ENCODE measurements around the gene COMMD4. TPM values are rescaled to one million over a fixed set of nuclear protein-coding genes. Genes with fewer than 3 reads are reported as not detected.

Gene COMMD4
- total and polyA plus RNA-seq, 2 of the 8 experiments (the other 6 are each of a cell fraction or from before 2014, with no cell fraction given) = 131 to 236 TPM

DNA sequence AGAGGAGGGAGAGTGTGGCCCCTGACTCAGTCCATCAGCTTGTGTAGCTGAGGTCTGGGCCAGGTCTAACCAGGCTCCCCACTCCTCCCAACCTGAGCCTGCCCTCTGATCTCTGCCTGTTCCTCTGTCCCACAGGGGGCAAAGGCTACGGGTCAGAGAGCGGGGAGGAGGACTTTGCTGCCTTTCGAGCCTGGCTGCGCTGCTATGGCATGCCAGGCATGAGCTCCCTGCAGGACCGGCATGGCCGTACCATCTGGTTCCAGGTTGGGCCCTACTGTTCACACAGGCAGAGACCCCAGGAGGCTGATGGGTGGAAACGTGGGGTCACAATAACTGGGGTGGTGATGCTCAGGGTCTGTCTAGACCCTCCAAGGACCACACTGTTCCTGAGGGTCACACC, 17.7 kb downstream of the COMMD4 start:
- FAIRE-seq (no peak), DNase-seq (ENCODE audit: low read depth in 1 of 2, low spot score in 2 of 2) (no peak)
- POLR2A ChIA-PET (ENCODE audit: partially characterized antibody) = interaction anchor here (1.2 to 8.2 kb wide), 6 partner anchors 8 to 25 kb away, joined by 3 to 69 read pairs (median 8); partner anchors contain the start of genes COMMD4 and MAN2C1
- Histone ChIP-seq H3K27me3 (replicated peaks in 1 of 4; ENCODE audit: control insufficient read depth in 3 of 4, extremely low read depth in 1 of 4, insufficient read depth in 3 of 4, low read length in 3 of 4) (peaks cover 0 to 15% (median 5%) of the 10 kb centered on the region in 4 experiments; a peak in 5 of 7 replicates), H3K23me2 (ENCODE audit: low read depth, low read length) (peaks cover 1% of the 10 kb centered on the region; the same call in 1 of the 2 replicates), H3K9me3 (ENCODE audit: insufficient read depth in 2 of 2, low read depth in 1 of 2, low read length in 1 of 2) (no peaks in the 10 kb centered on the region), H3K36me3 (ENCODE audit: control insufficient read depth in 2 of 4, insufficient read depth in 4 of 4, low read length in 3 of 4) (peaks cover 0 to 14% (median 1%) of the 10 kb centered on the region in 4 experiments; a peak in 4 of 8 replicates), H3K4ac (replicated peaks; ENCODE audit: insufficient read length, low read depth, low read length) (no peak overlapping the region), H2BK20ac (ENCODE audit: low read length) (no peak overlapping the region), H3K14ac (ENCODE audit: insufficient read length) (no peak overlapping the region), H4K5ac (ENCODE audit: insufficient read length, low read depth, low read length) (no peak overlapping the region), H3K79me1 (ENCODE audit: low read depth, low read length) (no peaks in the 10 kb centered on the region; the same call in 1 of the 2 replicates), H3K9ac (replicated peaks in 1 of 4; ENCODE audit: extremely low read depth in 1 of 4, low read depth in 3 of 4, low read length in 3 of 4) (no peak overlapping the region), H2BK120ac (replicated peaks; ENCODE audit: low read depth, low read length) (no peak overlapping the region), H4K20me1 (replicated peaks in 1 of 2; ENCODE audit: control insufficient read depth in 1 of 2, insufficient read depth in 2 of 2, low read length in 2 of 2) (peaks cover 0 to 5% of the 10 kb centered on the region in 2 experiments), H3K23ac (ENCODE audit: insufficient read length) (no peak overlapping the region), H3K27ac (ENCODE audit: low read depth, low read length) (no peak overlapping the region), H3K18ac (ENCODE audit: extremely low read depth, low read length) (no peak overlapping the region), H2BK5ac (ENCODE audit: low read depth, low read length) (no peak overlapping the region), H2AK5ac (ENCODE audit: low read depth, low read length) (no peak overlapping the region), H4K91ac (replicated peaks; ENCODE audit: insufficient read length, low read length) (no peak overlapping the region), H3K4me2 (ENCODE audit: insufficient read depth in 1 of 2, low read depth in 2 of 2, low read length in 2 of 2) (no peak overlapping the region), H4K8ac (ENCODE audit: extremely low read depth, insufficient read depth, low read length) (no peak overlapping the region), H2BK12ac (ENCODE audit: low read depth, low read length) (no peak overlapping the region), H3K56ac (replicated peaks; ENCODE audit: insufficient read length, low read depth, low read length) (no peak overlapping the region), H2BK15ac (ENCODE audit: low read length) (no peak overlapping the region), H3K79me2 (ENCODE audit: control insufficient read depth in 1 of 2, insufficient read depth in 2 of 2, low read length in 2 of 2) (no peaks in the 10 kb centered on the region), H3K4me3 (ENCODE audit: extremely low read depth in 1 of 4, insufficient read depth in 2 of 4, low read depth in 3 of 4, low read length in 4 of 4) (no peak overlapping the region), H3K4me1 (replicated peaks in 1 of 4; ENCODE audit: control insufficient read depth in 3 of 4, insufficient read depth in 4 of 4, low read length in 3 of 4) (peaks cover 0 to 6% (median 3%) of the 10 kb centered on the region in 4 experiments; a peak in 4 of 7 replicates), H2AFZ (ENCODE audit: low read length) (no peak overlapping the region)
- CTCF ChIA-PET (ENCODE audit: partially characterized antibody) = interaction anchor here (0.9 to 2.5 kb wide), 3 partner anchors 10 to 244 kb away, joined by 3 to 11 read pairs (median 5); no protein-coding TSS in a partner anchor
- 89% methylated on average over 7 of the region's 7 CpGs; no CpG with 5 or more reads in 1 of the 2 experiments for WGBS, 2 experiments (ENCODE audit: extremely low coverage in 1 of 2, insufficient coverage in 1 of 2, insufficient read length in 1 of 2, insufficient replicate concordance in 2 of 2, low coverage in 1 of 2, low lambda C conversion rate in 2 of 2, missing lambda C conversion rate in 1 of 2)
- no peak for TF ChIP-seq SAP30 (IDR thresholded peaks at IDR 0.05; ENCODE audit: insufficient read depth, insufficient replicate concordance, low read length)
- no peak for TF ChIP-seq ZNF274 (IDR thresholded peaks at IDR 0.05; ENCODE audit: borderline replicate concordance, extremely low read depth, low read length)
- no peak for TF ChIP-seq BRCA1 (IDR thresholded peaks at IDR 0.05; ENCODE audit: low read depth, low read length)
- TF ChIP-seq CEBPB (IDR thresholded peaks at IDR 0.05; ENCODE audit: low read depth, low read length) = no peak
- no peak for TF ChIP-seq HDAC6 (IDR thresholded peaks at IDR 0.05; ENCODE audit: low read depth, low read length)
- TF ChIP-seq, protein P1, sequence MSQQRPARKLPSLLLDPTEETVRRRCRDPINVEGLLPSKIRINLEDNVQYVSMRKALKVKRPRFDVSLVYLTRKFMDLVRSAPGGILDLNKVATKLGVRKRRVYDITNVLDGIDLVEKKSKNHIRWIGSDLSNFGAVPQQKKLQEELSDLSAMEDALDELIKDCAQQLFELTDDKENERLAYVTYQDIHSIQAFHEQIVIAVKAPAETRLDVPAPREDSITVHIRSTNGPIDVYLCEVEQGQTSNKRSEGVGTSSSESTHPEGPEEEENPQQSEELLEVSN (IDR thresholded peaks at IDR 0.05) = no peak
- TF ChIP-seq, protein P2, sequence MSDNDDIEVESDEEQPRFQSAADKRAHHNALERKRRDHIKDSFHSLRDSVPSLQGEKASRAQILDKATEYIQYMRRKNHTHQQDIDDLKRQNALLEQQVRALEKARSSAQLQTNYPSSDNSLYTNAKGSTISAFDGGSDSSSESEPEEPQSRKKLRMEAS (IDR thresholded peaks at IDR 0.05) = no peak
- TF ChIP-seq EGR1 (IDR thresholded peaks at IDR 0.05; ENCODE audit: borderline replicate concordance, low read depth, low read length) = no peak
- TF ChIP-seq RFX5 (IDR thresholded peaks at IDR 0.05; ENCODE audit: borderline replicate concordance, low read depth, low read length) = no peak
- TF ChIP-seq CREB1 (IDR thresholded peaks at IDR 0.05) = no peak
- TF ChIP-seq, protein P3, sequence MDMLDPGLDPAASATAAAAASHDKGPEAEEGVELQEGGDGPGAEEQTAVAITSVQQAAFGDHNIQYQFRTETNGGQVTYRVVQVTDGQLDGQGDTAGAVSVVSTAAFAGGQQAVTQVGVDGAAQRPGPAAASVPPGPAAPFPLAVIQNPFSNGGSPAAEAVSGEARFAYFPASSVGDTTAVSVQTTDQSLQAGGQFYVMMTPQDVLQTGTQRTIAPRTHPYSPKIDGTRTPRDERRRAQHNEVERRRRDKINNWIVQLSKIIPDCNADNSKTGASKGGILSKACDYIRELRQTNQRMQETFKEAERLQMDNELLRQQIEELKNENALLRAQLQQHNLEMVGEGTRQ (IDR thresholded peaks at IDR 0.05; ENCODE audit: low read length) = no peak
